Measurements from ENCODE around the gene TMEM272.

The TMEM272 gene

DNA sequence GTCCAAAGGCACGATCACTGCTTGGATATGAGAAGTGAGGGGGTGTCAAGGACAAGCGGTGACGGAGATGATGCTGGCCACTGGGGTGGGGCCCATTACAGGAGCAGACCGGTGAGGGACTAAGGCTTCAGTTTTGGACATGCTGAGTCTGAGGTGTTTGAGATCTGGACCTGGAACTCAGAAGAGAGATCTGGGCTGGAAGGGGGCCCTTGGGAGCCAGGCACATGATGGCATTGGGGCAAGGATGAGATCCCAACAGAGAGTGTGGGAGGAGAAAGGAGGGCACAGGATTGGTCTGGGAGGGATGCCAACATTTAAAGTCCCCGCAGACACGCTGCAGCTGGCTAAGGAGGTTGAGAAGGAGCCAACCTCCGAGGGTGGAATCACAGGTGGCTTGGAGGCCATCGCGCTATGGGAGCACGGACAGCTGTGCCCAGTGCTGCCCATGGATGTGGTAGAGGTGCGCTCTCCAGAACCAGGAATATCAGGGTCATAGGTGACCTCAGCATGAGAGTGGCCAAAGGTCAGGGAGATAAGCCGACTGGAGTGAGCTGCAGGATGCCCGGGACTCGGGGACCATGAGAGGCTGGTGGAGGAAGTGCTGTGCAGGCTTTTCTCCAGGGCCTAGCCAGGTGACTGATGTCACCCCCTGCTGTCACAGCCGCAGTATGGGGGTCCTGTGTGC, 62.8 kb downstream of the TMEM272 start:
- no peaks in the 10 kb centered on the region for H3K9me3 ChIP-seq (ENCODE audit: control insufficient read depth, low read length)
- no peaks in the 10 kb centered on the region for H3K36me3 ChIP-seq (ENCODE audit: control insufficient read depth, insufficient read depth, low read length)
- WGBS, 2 experiments = 93 to 94% methylated on average over 15 of the region's 15 CpGs
- no peaks in the 10 kb centered on the region for H3K27me3 ChIP-seq (ENCODE audit: control insufficient read depth, insufficient read depth, low read length, poor library complexity, severe bottlenecking)
- H3K4me1 ChIP-seq (ENCODE audit: control insufficient read depth, insufficient read depth, low read length) = no peaks in the 10 kb centered on the region
- H3K4me3 ChIP-seq (ENCODE audit: insufficient read depth, low read depth, low read length) = no peak overlapping the region
- H3K27ac ChIP-seq (ENCODE audit: insufficient read depth, low read depth, low read length, poor library complexity, severe bottlenecking) = no peak overlapping the region

GRCh38 chr13:51781246-51782022, 63.5 kb downstream of the TMEM272 start:
- H3K9me3 ChIP-seq (ENCODE audit: control insufficient read depth, low read length) = no peaks in the 10 kb centered on the region
- no peaks in the 10 kb centered on the region for H3K27me3 ChIP-seq (ENCODE audit: control insufficient read depth, insufficient read depth, low read length, poor library complexity, severe bottlenecking)
- 85 to 88% methylated on average over 15 of the region's 15 CpGs for WGBS, 2 experiments
- H3K36me3 ChIP-seq (ENCODE audit: control insufficient read depth, insufficient read depth, low read length) = no peaks in the 10 kb centered on the region
- no peak overlapping the region for H3K27ac ChIP-seq (ENCODE audit: insufficient read depth, low read depth, low read length, poor library complexity, severe bottlenecking)
- no peaks in the 10 kb centered on the region for H3K4me1 ChIP-seq (ENCODE audit: control insufficient read depth, insufficient read depth, low read length)
- H3K4me3 ChIP-seq (ENCODE audit: insufficient read depth, low read depth, low read length) = no peak overlapping the region

DNA sequence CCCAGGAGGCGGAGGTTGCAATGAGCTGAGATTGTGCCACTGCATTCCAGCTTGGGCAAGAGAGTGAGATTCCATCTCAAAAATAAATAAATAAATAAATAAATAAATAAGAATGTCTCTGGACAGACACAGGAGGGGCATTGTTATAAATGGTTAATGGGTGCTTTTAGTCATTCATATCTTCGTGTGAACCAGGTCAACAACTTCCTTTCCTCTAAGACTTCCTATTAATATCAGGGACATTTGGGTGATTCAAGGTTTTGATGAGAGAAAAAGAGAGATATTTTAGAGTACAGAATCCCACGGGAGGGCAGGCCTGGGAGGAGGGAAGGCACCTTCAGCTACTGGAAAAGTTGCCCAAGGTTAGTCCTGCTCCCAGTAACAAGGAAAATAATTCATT, 64.9 kb downstream of the TMEM272 start:
- Histone ChIP-seq H3K4me3 (ENCODE audit: insufficient read depth, low read depth, low read length) (no peak overlapping the region), H3K36me3 (ENCODE audit: control insufficient read depth, insufficient read depth, low read length) (no peaks in the 10 kb centered on the region), H3K27me3 (ENCODE audit: control insufficient read depth, insufficient read depth, low read length, poor library complexity, severe bottlenecking) (no peaks in the 10 kb centered on the region), H3K9me3 (ENCODE audit: control insufficient read depth, low read length) (no peaks in the 10 kb centered on the region), H3K4me1 (ENCODE audit: control insufficient read depth, insufficient read depth, low read length) (no peaks in the 10 kb centered on the region), H3K27ac (ENCODE audit: insufficient read depth, low read depth, low read length, poor library complexity, severe bottlenecking) (no peak overlapping the region)
- 89 to 97% methylated on average over 2 to 3 of the region's 3 CpGs for WGBS, 2 experiments

- H3K9me3 ChIP-seq (ENCODE audit: control insufficient read depth, low read length) = no peaks in the 10 kb centered on the region
- no peak overlapping the region for H3K27ac ChIP-seq (ENCODE audit: insufficient read depth, low read depth, low read length, poor library complexity, severe bottlenecking)
- 91 to 97% methylated on average over 11 of the region's 11 CpGs for WGBS, 2 experiments
- H3K4me3 ChIP-seq (ENCODE audit: insufficient read depth, low read depth, low read length) = no peak overlapping the region
- H3K36me3 ChIP-seq (ENCODE audit: control insufficient read depth, insufficient read depth, low read length) = no peaks in the 10 kb centered on the region
- no peaks in the 10 kb centered on the region for H3K4me1 ChIP-seq (ENCODE audit: control insufficient read depth, insufficient read depth, low read length)
- H3K27me3 ChIP-seq (ENCODE audit: control insufficient read depth, insufficient read depth, low read length, poor library complexity, severe bottlenecking) = no peaks in the 10 kb centered on the region
Observed at GRCh38 chr13:51778392-51778791, 66.6 kb downstream of the TMEM272 start.

DNA sequence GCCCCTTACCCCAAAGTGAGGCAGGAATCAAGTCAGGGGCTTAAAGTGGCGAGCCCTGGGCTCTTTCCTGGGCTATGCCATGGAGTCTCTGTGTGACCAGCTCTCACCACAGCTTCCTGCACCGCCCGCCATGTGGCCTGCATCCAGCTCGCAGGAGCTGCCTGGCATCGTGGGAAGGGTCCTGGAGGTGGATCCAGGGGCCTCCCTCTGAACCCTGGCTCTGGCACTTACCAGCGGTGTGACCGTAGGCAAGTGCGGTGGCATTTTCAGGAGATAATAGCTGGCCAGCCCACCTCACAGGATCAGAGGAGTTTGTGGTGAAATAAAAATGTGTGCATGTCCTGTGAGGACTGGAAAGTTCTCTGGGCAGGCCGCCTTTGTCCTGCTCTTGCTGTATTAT, 67.1 kb downstream of the TMEM272 start:
- H3K27ac ChIP-seq (ENCODE audit: insufficient read depth, low read depth, low read length, poor library complexity, severe bottlenecking) = no peak overlapping the region

GRCh38 chr13:51776179-51776578, 68.8 kb downstream of the TMEM272 start:
- Histone ChIP-seq H3K36me3 (ENCODE audit: control insufficient read depth, insufficient read depth, low read length) (no peaks in the 10 kb centered on the region), H3K27ac (ENCODE audit: insufficient read depth, low read depth, low read length, poor library complexity, severe bottlenecking) (no peak overlapping the region), H3K27me3 (ENCODE audit: control insufficient read depth, insufficient read depth, low read length, poor library complexity, severe bottlenecking) (no peaks in the 10 kb centered on the region), H3K4me3 (ENCODE audit: insufficient read depth, low read depth, low read length) (no peak overlapping the region), H3K9me3 (ENCODE audit: control insufficient read depth, low read length) (no peaks in the 10 kb centered on the region), H3K4me1 (ENCODE audit: control insufficient read depth, insufficient read depth, low read length) (no peaks in the 10 kb centered on the region)
- WGBS, 2 experiments = 94 to 95% methylated on average over 7 of the region's 7 CpGs

More for the DNA sequence above, 67.1 kb downstream of the TMEM272 start:
- H3K4me1 ChIP-seq (ENCODE audit: control insufficient read depth, insufficient read depth, low read length) = no peaks in the 10 kb centered on the region
- H3K4me3 ChIP-seq (ENCODE audit: insufficient read depth, low read depth, low read length) = no peak overlapping the region
- no peaks in the 10 kb centered on the region for H3K9me3 ChIP-seq (ENCODE audit: control insufficient read depth, low read length)
- H3K27me3 ChIP-seq (ENCODE audit: control insufficient read depth, insufficient read depth, low read length, poor library complexity, severe bottlenecking) = no peaks in the 10 kb centered on the region
- 90 to 92% methylated on average over 9 of the region's 9 CpGs for WGBS, 2 experiments
- H3K36me3 ChIP-seq (ENCODE audit: control insufficient read depth, insufficient read depth, low read length) = no peaks in the 10 kb centered on the region

DNA sequence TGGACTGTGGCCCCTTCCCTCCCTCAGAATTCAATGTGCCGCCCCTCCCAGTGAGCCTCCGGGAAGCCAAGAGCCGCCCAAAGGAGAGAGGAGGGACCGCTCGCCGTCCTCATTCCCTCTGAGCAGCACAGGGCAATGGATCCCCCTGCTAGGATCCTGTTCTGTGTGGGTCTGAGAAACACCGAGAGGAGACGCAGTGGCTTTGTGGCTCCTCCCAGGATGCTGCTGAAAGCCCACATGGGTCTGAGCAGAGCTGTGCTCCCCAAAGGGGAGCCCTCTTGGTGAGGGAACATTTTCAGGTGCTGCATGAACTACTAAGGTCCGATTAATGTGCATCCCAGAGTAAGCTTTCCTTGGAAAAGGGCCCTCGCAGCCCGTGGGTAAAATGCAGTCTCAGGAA, 71.5 kb downstream of the TMEM272 start:
- H3K27ac ChIP-seq (ENCODE audit: insufficient read depth, low read depth, low read length, poor library complexity, severe bottlenecking) = no peak overlapping the region
- H3K4me3 ChIP-seq (ENCODE audit: insufficient read depth, low read depth, low read length) = no peak overlapping the region
- WGBS, 2 experiments = 86 to 88% methylated on average over 11 of the region's 11 CpGs
- no peaks in the 10 kb centered on the region for H3K9me3 ChIP-seq (ENCODE audit: control insufficient read depth, low read length)
- H3K27me3 ChIP-seq (ENCODE audit: control insufficient read depth, insufficient read depth, low read length, poor library complexity, severe bottlenecking) = no peaks in the 10 kb centered on the region
- no peaks in the 10 kb centered on the region for H3K36me3 ChIP-seq (ENCODE audit: control insufficient read depth, insufficient read depth, low read length)
- no peaks in the 10 kb centered on the region for H3K4me1 ChIP-seq (ENCODE audit: control insufficient read depth, insufficient read depth, low read length)

DNA sequence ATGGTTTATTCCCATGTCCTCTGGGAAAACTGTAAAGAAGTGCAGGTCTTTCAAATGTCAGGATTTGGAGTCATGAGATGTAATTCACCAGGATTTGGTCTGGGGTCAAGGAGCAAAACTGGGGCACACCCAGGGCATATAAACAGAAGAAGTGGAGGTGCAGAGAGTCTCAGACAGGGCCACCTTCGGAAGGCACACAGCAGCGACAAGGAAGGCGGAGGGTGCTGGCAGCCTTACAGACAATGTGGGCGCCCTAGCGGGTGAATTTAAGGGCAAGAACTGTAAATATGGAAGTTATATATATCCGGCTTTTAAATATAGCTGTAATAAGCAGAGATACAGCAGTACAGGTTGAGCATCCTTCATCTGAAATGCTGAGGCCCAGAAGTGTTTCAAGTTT, 72.2 kb downstream of the TMEM272 start:
- Histone ChIP-seq H3K4me3 (ENCODE audit: insufficient read depth, low read depth, low read length) (no peak overlapping the region), H3K36me3 (ENCODE audit: control insufficient read depth, insufficient read depth, low read length) (no peaks in the 10 kb centered on the region), H3K27ac (ENCODE audit: insufficient read depth, low read depth, low read length, poor library complexity, severe bottlenecking) (no peak overlapping the region), H3K4me1 (ENCODE audit: control insufficient read depth, insufficient read depth, low read length) (no peaks in the 10 kb centered on the region), H3K9me3 (ENCODE audit: control insufficient read depth, low read length) (no peaks in the 10 kb centered on the region), H3K27me3 (ENCODE audit: control insufficient read depth, insufficient read depth, low read length, poor library complexity, severe bottlenecking) (no peaks in the 10 kb centered on the region)
- WGBS, 2 experiments = 96% methylated on average over 6 of the region's 6 CpGs

- Histone ChIP-seq H3K27ac (ENCODE audit: insufficient read depth, low read depth, low read length, poor library complexity, severe bottlenecking) (no peak overlapping the region), H3K27me3 (ENCODE audit: control insufficient read depth, insufficient read depth, low read length, poor library complexity, severe bottlenecking) (no peaks in the 10 kb centered on the region), H3K36me3 (ENCODE audit: control insufficient read depth, insufficient read depth, low read length) (no peaks in the 10 kb centered on the region), H3K4me3 (ENCODE audit: insufficient read depth, low read depth, low read length) (no peak overlapping the region), H3K4me1 (ENCODE audit: control insufficient read depth, insufficient read depth, low read length) (no peaks in the 10 kb centered on the region), H3K9me3 (ENCODE audit: control insufficient read depth, low read length) (no peaks in the 10 kb centered on the region)
- 89 to 92% methylated on average over 9 of the region's 9 CpGs for WGBS, 2 experiments
Observed at GRCh38 chr13:51772105-51772455, 72.9 kb downstream of the TMEM272 start.

- H3K36me3 ChIP-seq (ENCODE audit: control insufficient read depth, insufficient read depth, low read length) = no peaks in the 10 kb centered on the region
- H3K9me3 ChIP-seq (ENCODE audit: control insufficient read depth, low read length) = no peaks in the 10 kb centered on the region
- no peaks in the 10 kb centered on the region for H3K4me1 ChIP-seq (ENCODE audit: control insufficient read depth, insufficient read depth, low read length)
- H3K4me3 ChIP-seq (ENCODE audit: insufficient read depth, low read depth, low read length) = no peak overlapping the region
- H3K27me3 ChIP-seq (ENCODE audit: control insufficient read depth, insufficient read depth, low read length, poor library complexity, severe bottlenecking) = no peaks in the 10 kb centered on the region
- no peak overlapping the region for H3K27ac ChIP-seq (ENCODE audit: insufficient read depth, low read depth, low read length, poor library complexity, severe bottlenecking)
- 89 to 92% methylated on average over 17 of the region's 17 CpGs for WGBS, 2 experiments
Observed at GRCh38 chr13:51771418-51772104, 73.4 kb downstream of the TMEM272 start.
